ENCODE data around the gene KCNT1. TPM values are rescaled to one million over a fixed set of nuclear protein-coding genes. Genes with fewer than 3 reads are reported as not detected.

The KCNT1 gene
- total RNA-seq, 4 donors from 2014 or later: 0.06 to 0.17 TPM; not detected in 2

GRCh38 chr9:135724186-135724787 lies 22.3 kb downstream of the KCNT1 start:
- no peak for TF ChIP-seq CTCF (IDR thresholded peaks at IDR 0.05)
- TF ChIP-seq EP300 (IDR thresholded peaks at IDR 0.05): no peak
- TF ChIP-seq POLR2A (IDR thresholded peaks at IDR 0.05; ENCODE audit: low read depth): no peak
- no peak for TF ChIP-seq POLR2AphosphoS5 (IDR thresholded peaks at IDR 0.05)
- intact Hi-C loops (cut with DNase I): no loop called here
- WGBS: 58% methylated on average over 11 of the region's 16 CpGs

DNA sequence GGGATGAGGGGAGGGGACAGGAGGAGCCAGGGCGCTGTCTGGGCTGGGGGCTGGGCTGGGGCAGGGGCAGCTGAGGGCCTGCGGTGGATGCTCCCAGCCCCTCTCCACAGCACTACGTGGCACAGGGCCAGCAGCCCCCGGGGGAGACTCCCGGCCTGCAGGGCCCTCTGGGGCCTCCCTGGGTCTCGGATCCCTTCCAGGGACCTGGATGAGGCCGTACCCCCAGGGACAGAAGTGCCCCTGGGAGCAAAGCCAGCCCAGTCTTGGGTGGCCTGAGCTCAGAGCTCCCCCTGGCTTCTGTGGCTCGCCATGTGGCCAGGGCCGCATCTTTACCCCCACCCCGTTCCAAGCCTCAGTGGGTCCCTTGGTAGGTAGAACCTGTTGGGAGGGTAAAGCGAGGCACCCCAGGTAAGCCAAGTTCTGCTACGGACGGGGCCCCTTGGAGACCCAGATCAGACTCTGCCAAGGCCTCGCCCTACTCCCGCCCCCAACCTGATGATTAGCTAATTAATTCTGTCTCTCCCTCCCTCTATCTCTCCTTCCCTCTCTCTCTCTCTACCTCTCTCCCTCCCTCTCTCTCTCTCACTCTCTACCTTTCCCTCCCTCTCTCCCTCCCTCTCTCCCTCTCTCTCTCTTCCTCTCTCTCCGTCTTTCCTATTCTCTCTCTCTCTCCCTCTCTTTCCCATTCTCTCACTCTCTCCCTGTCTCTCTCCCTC lies 24.3 kb downstream of the KCNT1 start:
- WGBS: 70% methylated on average over 11 of the region's 16 CpGs
- Histone ChIP-seq H3K27ac (replicated peaks in 1 of 4) (no peak overlapping the region), H3K27me3 (peaks cover 0 to 67% (median 0%) of the 10 kb centered on the region in 4 donors), H3K4me3 (no peak overlapping the region), H3K4me1 (no peaks in the 10 kb centered on the region), H3K36me3 (no peaks in the 10 kb centered on the region), H3K9me3 (peaks cover 0 to 11% (median 2%) of the 10 kb centered on the region in 4 donors)
- intact Hi-C loops (cut with DNase I): no loop called here
- no peak for DNase-seq (ENCODE audit: extremely low spot score)
- TF ChIP-seq POLR2AphosphoS5 (IDR thresholded peaks at IDR 0.05): no peak
- TF ChIP-seq POLR2A (IDR thresholded peaks at IDR 0.05; ENCODE audit: low read depth): no peak
- TF ChIP-seq CTCF (IDR thresholded peaks at IDR 0.05): no peak
- TF ChIP-seq EP300 (IDR thresholded peaks at IDR 0.05): no peak

More at GRCh38 chr9:135724186-135724787, 22.3 kb downstream of the KCNT1 start:
- Histone ChIP-seq H3K4me1 (no peaks in the 10 kb centered on the region), H3K27ac (replicated peaks in 1 of 4) (no peak overlapping the region), H3K4me3 (no peak overlapping the region), H3K9me3 (no peaks in the 10 kb centered on the region), H3K27me3 (peaks cover 0 to 87% (median 2%) of the 10 kb centered on the region in 4 donors), H3K36me3 (no peaks in the 10 kb centered on the region)
- no peak for DNase-seq (ENCODE audit: extremely low spot score)

DNA sequence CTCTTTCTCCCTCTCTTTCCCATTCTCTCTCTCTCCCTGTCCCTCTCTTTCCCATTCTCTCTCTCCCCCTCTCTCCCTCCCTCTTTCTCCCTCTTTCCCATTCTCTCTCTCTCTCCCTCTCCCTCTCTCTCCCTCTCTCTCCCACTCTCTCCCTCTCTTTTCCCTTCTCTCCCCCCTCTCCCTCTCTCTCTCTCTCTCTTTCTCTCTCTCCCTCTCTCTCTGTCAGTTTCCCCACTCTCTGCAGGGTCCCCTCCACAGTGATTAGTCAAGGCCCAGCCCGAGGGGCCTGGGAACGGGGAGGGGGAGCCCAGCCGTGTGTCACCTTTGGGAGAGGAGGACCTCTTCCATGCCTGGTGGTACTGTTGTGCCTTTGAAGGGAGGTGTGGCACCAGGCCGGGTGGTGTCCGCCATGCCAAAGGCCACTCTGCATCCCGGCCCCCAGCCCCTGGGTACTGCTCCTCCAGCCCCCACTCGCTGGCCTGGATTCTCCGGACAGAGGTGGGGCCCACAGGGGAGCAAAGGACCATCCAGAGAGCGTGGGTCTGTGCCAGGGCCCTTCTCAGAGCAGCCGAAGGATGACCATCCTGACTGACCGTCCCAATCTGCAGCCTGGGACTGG lies 25.4 kb downstream of the KCNT1 start:
- Histone ChIP-seq H3K36me3 (no peaks in the 10 kb centered on the region), H3K4me1 (no peaks in the 10 kb centered on the region), H3K4me3 (no peak overlapping the region), H3K9me3 (peaks cover 0 to 21% (median 6%) of the 10 kb centered on the region in 4 donors), H3K27ac (replicated peaks in 1 of 4) (no peak overlapping the region), H3K27me3 (peaks cover 0 to 57% (median 0%) of the 10 kb centered on the region in 4 donors)
- DNase-seq (ENCODE audit: extremely low spot score): no peak
- intact Hi-C loops (cut with DNase I): no loop called here
- TF ChIP-seq EP300 (IDR thresholded peaks at IDR 0.05) (no peak), POLR2AphosphoS5 (IDR thresholded peaks at IDR 0.05) (no peak), CTCF (IDR thresholded peaks at IDR 0.05) (no peak), POLR2A (IDR thresholded peaks at IDR 0.05; ENCODE audit: low read depth) (no peak)
- 51% methylated on average over 11 of the region's 11 CpGs for WGBS

GRCh38 chr9:135728436-135729110 lies 26.6 kb downstream of the KCNT1 start:
- DNase-seq (ENCODE audit: extremely low spot score): no peak
- Histone ChIP-seq H3K36me3 (no peaks in the 10 kb centered on the region), H3K27ac (replicated peaks in 1 of 4) (no peak overlapping the region), H3K27me3 (peaks cover 0 to 50% (median 0%) of the 10 kb centered on the region in 4 donors), H3K9me3 (peaks cover 0 to 22% (median 7%) of the 10 kb centered on the region in 4 donors), H3K4me1 (no peaks in the 10 kb centered on the region), H3K4me3 (no peak overlapping the region)
- intact Hi-C loops (cut with DNase I): no loop called here
- TF ChIP-seq EP300 (IDR thresholded peaks at IDR 0.05) (no peak), POLR2AphosphoS5 (IDR thresholded peaks at IDR 0.05) (no peak), POLR2A (IDR thresholded peaks at IDR 0.05; ENCODE audit: low read depth) (no peak), CTCF (IDR thresholded peaks at IDR 0.05) (no peak)
- WGBS: 61% methylated on average over 16 of the region's 18 CpGs
